LNCaP clone FGC (cell line): Measurements from ENCODE around the gene MCTP1.

Experiments
- DNase-seq: peaks from one replicate; pipeline ENCODE4 v3.0.0-alpha.2; 2011; ENCODE audit warnings: low read depth
- H3K4me3 ChIP-seq: 2 replicates; pipeline ENCODE4 v1.5.1; 2011; ENCODE audit warnings: mild to moderate bottlenecking, low read depth, low read length, control low read depth
- CTCF ChIP-seq: IDR thresholded peaks from 2 replicates; pipeline ENCODE4 v1.5.1; 2012; ENCODE audit warnings: mild to moderate bottlenecking; ENCODE audit not compliant: control insufficient read depth, insufficient read depth; ENCODE audit errors: extremely low read depth

The MCTP1 gene

GRCh38 chr5:94690778-94691177, 594.1 kb downstream of the MCTP1 start:
- no peak overlapping the region for H3K4me3 ChIP-seq
- DNase-seq: no peak
- no peak for TF ChIP-seq CTCF

GRCh38 chr5:94689908-94690307, 595.0 kb downstream of the MCTP1 start:
- no peak for DNase-seq

GRCh38 chr5:94682814-94683520, 601.9 kb downstream of the MCTP1 start:
- DNase-seq: no peak
- no peak for TF ChIP-seq CTCF
- H3K4me3 ChIP-seq: no peak overlapping the region

More at GRCh38 chr5:94689908-94690307, 595.0 kb downstream of the MCTP1 start:
- no peak for TF ChIP-seq CTCF
- no peak overlapping the region for H3K4me3 ChIP-seq

GRCh38 chr5:94675965-94676618, 608.8 kb downstream of the MCTP1 start:
- no peak overlapping the region for H3K4me3 ChIP-seq
- TF ChIP-seq CTCF: no peak
- no peak for DNase-seq

GRCh38 chr5:94674490-94675382, 610.2 kb downstream of the MCTP1 start:
- DNase-seq: no peak
- no peak for TF ChIP-seq CTCF
- no peak overlapping the region for H3K4me3 ChIP-seq

GRCh38 chr5:94672746-94673145, 612.1 kb downstream of the MCTP1 start:
- H3K4me3 ChIP-seq: no peak overlapping the region
- TF ChIP-seq CTCF: no peak
- no peak for DNase-seq
